Epithelial cell of proximal tubule (primary cell): ENCODE results near the gene GLIPR2. TPM values are rescaled to one million over a fixed set of nuclear protein-coding genes. Genes with fewer than 3 reads are reported as not detected.
A peak's percentile ranks its signal among the peaks of the same experiment; 100 is the strongest.

ENCODE experiments used
- DNase-seq: peaks from one replicate; pipeline ENCODE4 v3.0.0-alpha.2; 2011; ENCODE audit warnings: low read depth
- H3K4me3 ChIP-seq: 2 replicates; pipeline ENCODE4 v1.5.1; 2011; ENCODE audit warnings: low read depth, mild to moderate bottlenecking, low read length
- total RNA-seq: library from RNA; depleted of rRNA; stranded (reverse); fragments of >200 nt; gene quantifications from 2 replicates; pipeline ENCODE4 v1.2.3, GENCODE V29; 2015
- TF ChIP-seq, protein P1 (sequence below): conservative IDR thresholded peaks from 2 replicates; pipeline ENCODE4 v1.5.1; 2012; ENCODE audit warnings: low read depth, mild to moderate bottlenecking, low read length

GLIPR2 gene
- total RNA-seq, 1 donor from 2014 or later: 42.7 TPM

DNA sequence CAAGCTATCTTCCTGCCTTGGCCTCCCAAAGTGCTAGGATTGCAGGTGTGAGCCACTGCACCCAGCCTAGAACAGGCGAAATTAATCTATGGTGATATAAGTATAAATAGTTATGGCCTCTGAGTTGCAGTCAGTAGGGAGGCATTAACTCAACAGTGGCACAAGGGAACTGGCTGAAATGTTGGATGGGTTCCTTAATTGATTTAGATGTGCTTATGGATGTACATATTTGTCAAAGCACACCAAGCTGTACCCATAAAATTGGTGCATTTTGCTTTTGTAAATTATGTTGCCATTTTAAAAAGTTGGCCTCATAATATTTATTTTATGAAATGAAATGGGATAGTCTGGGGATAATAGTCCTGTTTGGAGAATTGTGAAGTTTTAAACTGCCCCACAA lies 36.8 kb upstream of the GLIPR2 start:
- no peak for DNase-seq
- no peak overlapping the region for H3K4me3 ChIP-seq
- TF ChIP-seq, protein P1, sequence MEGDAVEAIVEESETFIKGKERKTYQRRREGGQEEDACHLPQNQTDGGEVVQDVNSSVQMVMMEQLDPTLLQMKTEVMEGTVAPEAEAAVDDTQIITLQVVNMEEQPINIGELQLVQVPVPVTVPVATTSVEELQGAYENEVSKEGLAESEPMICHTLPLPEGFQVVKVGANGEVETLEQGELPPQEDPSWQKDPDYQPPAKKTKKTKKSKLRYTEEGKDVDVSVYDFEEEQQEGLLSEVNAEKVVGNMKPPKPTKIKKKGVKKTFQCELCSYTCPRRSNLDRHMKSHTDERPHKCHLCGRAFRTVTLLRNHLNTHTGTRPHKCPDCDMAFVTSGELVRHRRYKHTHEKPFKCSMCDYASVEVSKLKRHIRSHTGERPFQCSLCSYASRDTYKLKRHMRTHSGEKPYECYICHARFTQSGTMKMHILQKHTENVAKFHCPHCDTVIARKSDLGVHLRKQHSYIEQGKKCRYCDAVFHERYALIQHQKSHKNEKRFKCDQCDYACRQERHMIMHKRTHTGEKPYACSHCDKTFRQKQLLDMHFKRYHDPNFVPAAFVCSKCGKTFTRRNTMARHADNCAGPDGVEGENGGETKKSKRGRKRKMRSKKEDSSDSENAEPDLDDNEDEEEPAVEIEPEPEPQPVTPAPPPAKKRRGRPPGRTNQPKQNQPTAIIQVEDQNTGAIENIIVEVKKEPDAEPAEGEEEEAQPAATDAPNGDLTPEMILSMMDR: no peak

DNA sequence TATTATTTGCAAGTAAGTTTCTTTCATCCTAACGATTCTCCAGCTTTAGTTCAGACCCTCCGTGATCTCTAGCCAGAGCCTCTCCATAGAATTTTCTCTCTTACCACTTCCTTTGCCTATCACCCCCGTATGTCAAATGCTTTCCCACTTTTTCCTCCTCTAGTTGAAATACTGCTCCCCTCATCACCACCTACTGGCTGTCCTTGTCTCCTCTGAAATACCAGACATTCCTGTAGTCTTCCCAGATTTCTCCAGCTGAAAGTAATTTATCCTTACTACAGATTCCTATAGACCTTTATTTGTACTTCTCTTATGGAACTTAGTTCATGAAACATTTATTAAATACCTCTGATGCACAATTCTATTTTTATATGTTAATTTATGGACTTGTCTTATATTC lies 36.0 kb upstream of the GLIPR2 start:
- no peak for DNase-seq
- TF ChIP-seq, protein P1: peak; percentile 18
- H3K4me3 ChIP-seq: no peak overlapping the region

DNA sequence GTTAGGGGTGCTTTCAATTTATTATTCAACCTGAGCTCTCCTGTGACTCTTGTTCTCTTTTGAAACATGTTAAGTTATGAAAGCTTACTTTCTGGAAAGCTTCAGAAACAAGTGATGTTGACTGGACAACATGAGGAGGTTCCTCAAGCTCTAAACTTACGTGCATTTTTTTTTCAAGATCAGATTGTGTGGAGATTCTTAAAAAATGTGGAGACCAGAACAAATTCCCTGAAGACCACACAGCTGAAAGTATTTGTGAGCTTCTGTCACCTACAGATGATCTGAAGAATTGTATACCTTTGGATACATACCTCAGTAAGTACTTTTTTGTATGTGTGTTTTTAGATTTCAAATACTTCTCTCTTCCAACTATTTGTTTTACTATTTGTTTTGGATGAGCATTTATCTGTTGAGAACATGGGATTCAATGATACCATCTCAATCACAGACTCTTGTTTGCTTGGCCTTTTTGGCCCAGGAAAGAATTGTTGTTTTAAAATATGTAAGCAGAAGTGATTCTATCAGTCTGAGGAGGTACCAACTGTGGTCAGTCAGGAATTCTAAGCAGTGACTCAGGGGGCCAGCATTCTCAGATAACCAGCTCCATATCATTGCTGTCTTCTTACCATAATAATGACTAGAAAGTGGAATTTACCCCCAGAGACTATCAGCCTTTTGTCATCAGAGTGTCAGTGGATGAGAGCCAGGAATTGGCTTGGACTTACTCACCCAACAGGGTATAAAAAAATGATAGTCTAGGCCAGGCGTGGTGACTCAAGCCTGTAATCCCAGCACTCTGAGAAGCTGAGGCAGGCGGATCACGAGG lies 34.4 kb upstream of the GLIPR2 start:
- DNase-seq: peak; percentile 92
- TF ChIP-seq, protein P1: no peak
- H3K4me3 ChIP-seq: no peak overlapping the region

DNA sequence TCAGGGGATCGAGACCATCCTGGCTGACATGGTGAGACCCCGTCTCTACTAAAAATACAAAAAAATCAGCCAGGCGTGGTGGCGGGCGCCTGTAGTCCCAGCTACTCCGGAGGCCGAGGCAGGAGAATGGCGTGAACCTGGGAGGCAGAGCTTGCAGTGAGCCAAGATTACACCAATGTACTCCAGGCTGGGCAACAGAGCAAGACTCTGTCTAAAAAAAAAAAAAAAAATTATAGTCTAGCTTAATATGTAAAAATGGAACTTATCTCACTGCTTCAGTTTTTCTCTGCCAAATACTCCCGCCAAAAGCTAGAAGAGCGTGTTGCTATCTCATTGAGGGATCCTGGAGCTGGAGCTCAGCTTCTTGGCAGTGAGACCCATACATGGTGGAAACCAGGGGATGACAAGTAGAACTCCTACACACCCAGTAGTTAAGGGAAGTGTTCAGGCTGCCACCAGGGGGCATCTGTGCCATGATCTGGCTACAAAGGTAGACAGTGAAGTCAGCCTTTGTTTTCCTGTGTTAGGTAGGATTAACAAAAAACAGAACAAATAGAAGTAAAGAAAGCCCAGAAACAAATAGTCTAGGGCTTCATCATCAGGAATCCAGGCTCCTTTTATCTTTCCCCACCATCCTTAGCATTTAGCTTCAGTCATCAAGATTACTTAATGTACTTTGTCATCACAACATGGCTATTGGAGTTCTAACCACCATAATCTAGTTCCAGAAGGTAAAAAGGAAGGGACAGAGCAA lies 33.6 kb upstream of the GLIPR2 start:
- H3K4me3 ChIP-seq: no peak overlapping the region
- DNase-seq: peak; percentile 35
- TF ChIP-seq, protein P1: peak; percentile 91

DNA sequence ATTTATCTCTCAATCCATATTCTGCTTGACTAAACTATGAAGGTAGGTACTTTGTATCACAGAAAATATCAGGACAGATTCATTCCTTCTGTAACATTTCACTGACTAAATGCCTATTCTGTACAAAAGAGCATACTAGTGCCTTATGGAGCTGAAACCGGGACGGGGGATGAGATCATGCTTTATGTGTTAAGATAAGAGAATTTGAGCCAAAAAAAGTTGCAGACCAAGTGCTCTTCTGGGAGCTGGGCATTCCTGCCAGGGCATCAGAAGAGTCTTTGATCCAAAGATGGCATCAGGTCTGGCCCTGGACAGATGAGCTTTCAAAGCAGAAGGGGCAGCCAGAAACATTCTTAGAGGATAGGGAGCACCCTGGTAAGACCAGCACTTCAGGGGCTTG lies 27.5 kb upstream of the GLIPR2 start:
- TF ChIP-seq, protein P1: no peak
- DNase-seq: no peak
- no peak overlapping the region for H3K4me3 ChIP-seq

DNA sequence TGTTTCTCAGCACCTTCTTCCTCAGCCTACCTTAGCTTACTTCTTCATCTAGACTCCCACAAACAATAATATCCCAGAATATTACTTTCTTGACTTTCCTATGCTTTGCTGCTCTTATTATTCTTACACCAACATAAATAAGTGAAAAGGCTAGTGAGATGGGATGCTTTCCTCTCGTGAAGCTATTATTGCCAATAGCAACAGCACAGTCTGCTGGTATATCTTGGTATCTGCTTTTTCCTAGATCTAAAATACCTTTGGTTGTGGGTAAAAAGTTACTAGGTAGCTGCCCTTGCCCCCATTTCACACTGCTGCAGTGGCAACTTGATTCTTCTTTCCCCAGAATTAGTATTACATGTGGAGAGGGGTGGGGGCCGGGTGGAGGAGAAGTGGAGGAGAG lies 26.1 kb upstream of the GLIPR2 start:
- no peak overlapping the region for H3K4me3 ChIP-seq
- DNase-seq: no peak
- TF ChIP-seq, protein P1: peak; percentile 43
